Brain microvascular endothelial cell (primary cell): ENCODE data around the gene PSMB11.
A peak's percentile ranks its signal among the peaks of the same experiment; 100 is the strongest.
"Not testable (repeated sequence)": the region's sequence is repeated elsewhere in the genome, so short reads cannot be mapped to it uniquely, and the experiment has no call there.

Experiments used
- DNase-seq: peaks from one replicate; pipeline ENCODE4 v3.0.0-alpha.2; 2020
- H3K27ac ChIP-seq: fragments of 250-450 bp; sonication (Bioruptor Pico); 2 replicates; pipeline ENCODE4 v1.5.1; 2020; ENCODE audit warnings: mild to moderate bottlenecking, moderate library complexity
- H3K27me3 ChIP-seq: fragments of 250-450 bp; sonication (Bioruptor Pico); replicated peaks from 2 replicates; pipeline ENCODE4 v1.5.1; 2020; ENCODE audit warnings: mild to moderate bottlenecking
- H3K36me3 ChIP-seq: fragments of 250-450 bp; sonication (Bioruptor Pico); replicated peaks from 2 replicates; pipeline ENCODE4 v1.5.1; 2020; ENCODE audit warnings: mild to moderate bottlenecking
- H3K4me3 ChIP-seq: 2 replicates; pipeline ENCODE4 v1.5.1; 2011; ENCODE audit warnings: low read depth, mild to moderate bottlenecking, control low read depth, low read length, moderate library complexity
- CTCF ChIP-seq: IDR thresholded peaks from 2 replicates; pipeline ENCODE4 v1.5.1; 2011; ENCODE audit warnings: low read depth, mild to moderate bottlenecking, moderate library complexity, low read length, control low read depth, inconsistent platforms; ENCODE audit errors: missing control alignments
- in situ Hi-C: cut with HindIII; loops from 2 replicates; pipeline ENCODE4 v1.10.0; 2017; ENCODE audit warnings: low sequenced_read_pairs, low pct_ligation_motif_present

The PSMB11 gene

GRCh38 chr14:22997676-22998323, 44.2 kb upstream of the PSMB11 start:
- Histone ChIP-seq H3K27ac (no peak overlapping the region), H3K36me3 (no peaks in the 10 kb centered on the region), H3K4me3 (no peak overlapping the region), H3K27me3 (no peaks in the 10 kb centered on the region)
- DNase-seq, result no peak
- no peak for TF ChIP-seq CTCF
- in situ Hi-C loops, result no loop called here

- in situ Hi-C loops, result no loop called here
- Histone ChIP-seq H3K27me3 (no peaks in the 10 kb centered on the region), H3K36me3 (no peaks in the 10 kb centered on the region), H3K27ac (no peak overlapping the region), H3K4me3 (no peak overlapping the region)
- TF ChIP-seq CTCF, result no peak
- DNase-seq, result no peak
These were observed 43.5 kb upstream of the PSMB11 start for GRCh38 chr14:22998329-22999012.

- no peaks in the 10 kb centered on the region for H3K36me3 ChIP-seq
- TF ChIP-seq CTCF, result no peak
- H3K27ac ChIP-seq, result no peak overlapping the region
- DNase-seq, result no peak
- H3K27me3 ChIP-seq, result no peaks in the 10 kb centered on the region
- in situ Hi-C loops, result no loop called here
- no peak overlapping the region for H3K4me3 ChIP-seq
These were observed 41.2 kb upstream of the PSMB11 start for GRCh38 chr14:23000860-23001259.

- no peak for DNase-seq
- no peaks in the 10 kb centered on the region for H3K27me3 ChIP-seq
- no peak overlapping the region for H3K27ac ChIP-seq
- H3K4me3 ChIP-seq, result no peak overlapping the region
- TF ChIP-seq CTCF, result no peak
- in situ Hi-C loops, result no loop called here
- H3K36me3 ChIP-seq, result no peaks in the 10 kb centered on the region
These were observed 39.4 kb upstream of the PSMB11 start for GRCh38 chr14:23002592-23002991.

GRCh38 chr14:23004274-23004673, 37.7 kb upstream of the PSMB11 start:
- in situ Hi-C loops, H3K27ac ChIP-seq, H3K27me3 ChIP-seq, H3K36me3 ChIP-seq, H3K4me3 ChIP-seq, DNase-seq: not testable (repeated sequence)

- Histone ChIP-seq H3K27me3 (no peaks in the 10 kb centered on the region), H3K27ac (peak overlapping the region; percentile 91), H3K4me3 (no peak overlapping the region), H3K36me3 (no peaks in the 10 kb centered on the region)
- in situ Hi-C loops, result no loop called here
- DNase-seq, result peak; percentile 32
- TF ChIP-seq CTCF, result no peak
These were observed 36.4 kb upstream of the PSMB11 start for GRCh38 chr14:23005451-23006187.
